GM21360 (cell line): ENCODE data around the gene FAM209B.
"Not testable (repeated sequence)": the region's sequence is repeated elsewhere in the genome, so short reads cannot be mapped to it uniquely, and the experiment has no call there.

Experiments
- ATAC-seq: cut with Tn5 transposase; IDR thresholded peaks from one replicate; pipeline ENCODE4 v1.9.1; 2021; ENCODE audit warnings: mild to moderate bottlenecking, moderate library complexity; ENCODE audit not compliant: unreplicated experiment

Gene FAM209B

GRCh38 chr20:56537997-56538396 lies 5.0 kb downstream of the FAM209B start:
- no peak for ATAC-seq

- ATAC-seq = no peak
Measured at GRCh38 chr20:56540415-56540814, 7.4 kb downstream of the FAM209B start.

GRCh38 chr20:56542489-56543030 lies 9.5 kb downstream of the FAM209B start:
- no peak for ATAC-seq

- no peak for ATAC-seq
Measured at GRCh38 chr20:56551571-56551970, 18.5 kb downstream of the FAM209B start.

- ATAC-seq = no peak
Measured at GRCh38 chr20:56552911-56553629, 20.0 kb downstream of the FAM209B start.

- ATAC-seq = peak; percentile 94
Measured at GRCh38 chr20:56554869-56555268, 21.8 kb downstream of the FAM209B start.

GRCh38 chr20:56558968-56559367 lies 25.9 kb downstream of the FAM209B start:
- ATAC-seq = no peak

- ATAC-seq = not testable (repeated sequence)
Measured at GRCh38 chr20:56564526-56564925, 31.5 kb downstream of the FAM209B start.

- no peak for ATAC-seq
Measured at GRCh38 chr20:56565511-56565910, 32.5 kb downstream of the FAM209B start.

GRCh38 chr20:56566621-56567020 lies 33.6 kb downstream of the FAM209B start:
- no peak for ATAC-seq

GRCh38 chr20:56570832-56571231 lies 37.8 kb downstream of the FAM209B start:
- no peak for ATAC-seq

GRCh38 chr20:56572172-56572571 lies 39.1 kb downstream of the FAM209B start:
- ATAC-seq = no peak

- ATAC-seq = no peak
Measured at GRCh38 chr20:56573986-56574385, 40.9 kb downstream of the FAM209B start.

GRCh38 chr20:56574531-56575142 lies 41.6 kb downstream of the FAM209B start:
- no peak for ATAC-seq

GRCh38 chr20:56575157-56575556 lies 42.1 kb downstream of the FAM209B start:
- no peak for ATAC-seq

GRCh38 chr20:56575961-56576360 lies 42.9 kb downstream of the FAM209B start:
- no peak for ATAC-seq

GRCh38 chr20:56579301-56579710 lies 46.3 kb downstream of the FAM209B start:
- ATAC-seq = no peak

- ATAC-seq = no peak
Measured at GRCh38 chr20:56580226-56580625, 47.2 kb downstream of the FAM209B start.

- no peak for ATAC-seq
Measured at GRCh38 chr20:56581701-56582100, 48.7 kb downstream of the FAM209B start.

GRCh38 chr20:56582542-56582941 lies 49.5 kb downstream of the FAM209B start:
- ATAC-seq = no peak

- ATAC-seq = no peak
Measured at GRCh38 chr20:56584916-56585315, 51.9 kb downstream of the FAM209B start.
